GM19468 (cell line): ENCODE results near the gene FBXO8.

Source experiments
- ATAC-seq: cut with Tn5 transposase; IDR thresholded peaks from one replicate; pipeline ENCODE4 v1.9.1; 2021; ENCODE audit warnings: mild to moderate bottlenecking, moderate library complexity, moderate number of reproducible peaks; ENCODE audit not compliant: unreplicated experiment; ENCODE audit errors: extremely low read depth

Gene FBXO8

DNA sequence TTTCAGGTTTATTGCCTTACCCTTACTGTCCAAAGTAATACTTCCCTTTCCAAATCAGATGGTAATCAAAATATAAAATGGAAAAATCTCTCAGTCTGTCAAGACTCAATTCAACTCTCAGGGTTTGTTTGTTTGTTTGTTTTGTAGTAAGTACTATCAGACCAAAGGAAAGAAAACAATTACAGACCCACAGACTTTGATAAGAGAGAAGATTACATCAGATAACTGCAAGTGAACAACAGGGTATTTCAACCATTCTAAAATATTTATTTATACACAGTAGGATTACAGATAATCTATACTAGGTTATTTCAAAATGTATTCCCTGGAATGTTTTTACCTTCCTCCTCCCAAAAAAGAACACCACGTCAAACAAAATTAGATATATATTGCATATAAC is 28.9 kb downstream of the FBXO8 start:
- no peak for ATAC-seq

DNA sequence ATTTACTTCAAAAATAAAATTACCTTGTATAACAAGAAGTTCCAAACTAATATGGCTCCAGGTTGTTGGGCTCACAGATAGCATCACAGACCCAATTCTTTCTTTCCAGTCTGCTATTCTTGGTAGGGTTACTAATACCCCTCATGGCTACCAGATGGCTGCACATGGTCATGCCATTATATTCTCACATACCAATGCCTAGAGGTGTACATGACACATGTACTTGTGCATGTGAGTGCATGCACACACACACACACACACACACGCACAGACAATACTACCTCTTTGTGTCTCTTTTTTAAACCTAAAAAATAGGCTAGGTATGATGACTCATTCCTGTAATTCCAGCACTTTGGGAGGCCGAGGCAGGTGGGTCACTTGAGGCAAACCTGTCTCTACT is 31.1 kb downstream of the FBXO8 start:
- no peak for ATAC-seq

DNA sequence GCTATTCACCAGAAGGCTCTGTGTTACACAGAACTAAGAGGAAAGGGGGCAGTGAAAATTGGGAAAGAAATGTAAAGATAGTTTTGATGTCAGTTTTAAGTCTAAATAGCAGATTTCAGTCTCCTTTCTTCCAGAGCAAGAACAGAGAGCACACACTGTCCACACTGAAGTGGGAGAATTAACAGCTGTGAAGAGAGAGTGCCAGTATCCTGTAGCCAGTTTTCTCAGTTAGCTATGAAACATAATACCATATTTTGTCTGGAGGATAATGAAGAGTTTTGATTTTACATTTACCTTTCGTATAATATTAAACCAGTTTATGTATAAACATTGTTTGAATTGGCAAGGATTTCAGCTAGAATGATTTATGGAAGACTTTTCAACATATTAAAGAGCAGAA is 35.1 kb downstream of the FBXO8 start:
- ATAC-seq: no peak

DNA sequence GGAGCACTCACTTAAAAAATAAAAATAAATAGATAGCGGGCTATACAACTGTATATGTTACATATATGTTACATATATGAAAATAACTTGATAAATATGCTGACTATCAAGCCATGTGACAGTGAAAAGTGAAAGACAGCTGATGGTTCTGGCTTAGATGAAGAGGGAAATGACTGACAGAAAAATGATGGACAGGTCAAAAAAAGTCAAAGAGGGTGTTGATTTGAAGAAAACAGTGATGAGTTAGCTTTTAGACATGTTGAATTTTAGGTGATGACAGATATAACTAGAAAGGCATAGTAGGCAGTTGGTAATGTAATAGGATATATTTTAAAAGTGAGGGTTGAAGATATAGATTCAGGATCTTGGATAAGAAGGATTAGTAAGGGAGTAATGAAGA is 37.8 kb downstream of the FBXO8 start:
- ATAC-seq: no peak

DNA sequence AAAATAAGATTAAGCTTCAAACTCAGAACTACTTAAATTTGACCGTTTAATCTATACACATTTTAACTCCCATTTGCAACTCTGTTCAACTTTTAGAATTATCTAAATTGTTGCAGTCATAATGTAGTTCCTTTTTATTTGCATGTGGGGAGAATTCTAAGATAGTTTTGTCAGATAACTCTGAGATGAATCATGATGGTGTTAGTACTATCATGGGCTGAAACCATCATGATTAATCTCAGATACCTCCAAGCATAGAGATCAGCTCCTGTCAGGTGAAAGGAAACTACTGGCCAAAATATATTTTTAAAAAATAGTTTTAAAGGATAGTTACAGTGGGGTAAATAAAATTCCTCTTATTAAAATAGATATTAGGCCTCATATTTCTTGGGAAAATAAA is 39.0 kb downstream of the FBXO8 start:
- no peak for ATAC-seq

DNA sequence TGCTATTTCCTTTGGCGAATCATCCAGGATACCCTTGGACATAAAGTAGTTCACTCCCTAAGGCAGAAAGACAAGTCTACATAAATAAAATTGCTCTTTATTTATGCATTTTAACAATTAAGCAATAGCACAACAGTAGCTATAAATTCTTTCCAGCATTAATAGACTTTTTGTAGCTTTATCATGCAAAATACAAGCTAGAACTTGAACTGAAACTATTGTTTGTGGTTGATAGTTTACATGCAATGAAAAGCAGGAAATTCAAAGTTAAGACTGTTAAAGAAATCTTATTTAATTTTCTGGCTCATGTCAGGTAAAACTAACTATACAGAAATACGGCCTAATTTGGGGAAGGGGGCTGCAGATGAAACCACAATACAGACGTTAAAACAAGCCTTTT is 42.3 kb downstream of the FBXO8 start:
- no peak for ATAC-seq

DNA sequence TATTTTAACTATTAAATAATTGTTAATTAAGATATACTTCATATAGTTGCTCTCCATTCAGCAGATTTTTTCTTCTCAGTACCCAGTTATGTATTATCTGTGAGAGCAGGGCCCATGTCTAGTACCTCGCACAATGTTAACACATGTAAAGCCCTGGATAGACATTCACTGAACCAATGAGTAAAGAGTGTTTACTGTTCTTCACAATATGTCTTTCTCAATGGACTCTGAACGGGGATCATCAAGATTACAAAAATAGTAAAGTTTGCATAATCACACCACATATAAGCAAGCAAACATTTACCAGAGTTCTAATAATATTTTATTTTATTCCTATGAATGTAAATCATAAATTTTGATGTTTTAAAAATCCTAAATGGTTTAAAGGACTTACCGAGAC is 47.1 kb downstream of the FBXO8 start:
- no peak for ATAC-seq

DNA sequence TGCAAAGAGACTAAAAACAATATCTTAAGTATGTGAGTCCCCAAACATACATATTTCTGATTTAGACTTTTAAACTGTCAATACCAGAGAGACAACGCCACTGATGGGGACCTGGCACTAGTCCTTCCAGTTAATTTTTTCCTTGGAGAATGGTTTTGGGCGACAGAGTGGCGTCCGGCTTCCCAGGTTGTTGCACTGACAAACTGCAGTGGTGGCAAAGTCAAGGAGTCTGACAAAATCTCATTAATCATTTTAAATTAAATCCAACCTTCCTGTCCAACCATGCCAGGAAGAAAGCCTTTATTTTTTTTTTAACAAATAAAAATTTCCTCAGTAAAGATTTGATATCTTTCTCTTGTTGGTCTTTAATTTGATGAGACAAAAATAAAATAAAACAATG is 52.8 kb downstream of the FBXO8 start:
- no peak for ATAC-seq

DNA sequence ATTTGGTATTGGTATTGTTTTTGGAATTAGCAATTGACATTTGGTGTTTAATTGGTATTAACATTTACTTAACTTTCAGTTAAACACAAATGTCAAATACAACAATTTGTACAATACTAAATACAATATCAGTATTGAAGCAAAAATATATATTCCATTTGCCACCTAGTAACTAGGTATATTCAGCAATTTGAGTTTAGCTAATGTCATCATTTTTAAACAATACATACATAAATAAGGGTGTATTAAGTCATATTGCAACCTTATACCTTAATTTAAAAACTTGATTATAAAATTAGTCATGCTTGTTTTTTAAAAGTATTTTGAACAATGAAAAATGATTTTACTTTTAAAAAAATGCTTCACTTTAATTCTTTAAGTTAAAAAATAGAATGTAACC is 53.3 kb downstream of the FBXO8 start:
- no peak for ATAC-seq

DNA sequence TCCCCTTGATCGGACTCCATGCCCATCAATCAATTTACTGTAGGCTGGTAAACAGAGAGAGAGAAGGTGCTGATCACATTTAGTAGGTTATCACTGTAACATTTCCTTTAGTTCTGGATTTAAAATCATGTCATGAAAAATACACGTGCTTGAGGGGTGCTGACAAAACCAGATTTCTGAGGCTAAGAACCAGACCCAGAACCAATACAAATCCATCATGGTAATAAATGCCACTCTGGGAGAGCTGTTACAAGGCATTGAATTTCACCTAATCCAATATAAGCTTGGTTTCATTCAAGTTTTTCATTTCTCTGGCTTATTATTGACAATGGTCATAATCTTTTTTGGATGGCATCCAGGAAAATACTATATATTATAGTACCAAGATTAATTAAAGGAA is 54.5 kb downstream of the FBXO8 start:
- ATAC-seq: no peak

DNA sequence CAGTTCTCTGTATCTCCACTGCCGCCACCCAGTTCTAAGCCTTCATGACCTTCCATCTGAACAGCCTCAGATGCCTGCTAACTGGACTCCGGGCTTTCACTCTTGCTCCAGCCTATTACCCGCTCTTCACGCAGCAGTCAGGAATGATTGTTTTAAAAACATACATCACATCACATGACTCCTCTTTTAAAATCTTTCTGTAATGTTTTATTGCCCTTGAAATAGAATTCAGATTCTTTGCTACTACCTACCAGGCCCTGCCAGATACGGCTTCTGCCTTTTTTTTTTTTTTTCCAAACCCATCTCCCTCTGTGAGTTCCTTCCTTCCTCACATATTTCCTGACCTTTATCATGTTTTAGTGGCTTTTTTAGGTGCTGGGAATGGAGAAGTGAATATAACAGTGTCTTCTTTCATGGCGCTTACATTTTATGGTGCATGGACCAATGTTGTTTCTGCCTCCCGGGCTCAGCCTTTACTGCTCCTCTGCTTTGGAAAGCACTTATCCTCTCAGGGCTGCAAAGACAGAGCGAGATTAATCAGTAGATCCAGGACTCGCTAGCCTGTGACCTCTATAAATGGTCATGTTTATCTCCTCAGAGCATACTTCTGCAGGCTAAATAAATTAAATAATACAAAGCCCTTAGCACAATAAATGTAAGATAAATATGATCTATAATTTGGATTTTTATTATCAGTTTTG is 58.0 kb downstream of the FBXO8 start:
- no peak for ATAC-seq

DNA sequence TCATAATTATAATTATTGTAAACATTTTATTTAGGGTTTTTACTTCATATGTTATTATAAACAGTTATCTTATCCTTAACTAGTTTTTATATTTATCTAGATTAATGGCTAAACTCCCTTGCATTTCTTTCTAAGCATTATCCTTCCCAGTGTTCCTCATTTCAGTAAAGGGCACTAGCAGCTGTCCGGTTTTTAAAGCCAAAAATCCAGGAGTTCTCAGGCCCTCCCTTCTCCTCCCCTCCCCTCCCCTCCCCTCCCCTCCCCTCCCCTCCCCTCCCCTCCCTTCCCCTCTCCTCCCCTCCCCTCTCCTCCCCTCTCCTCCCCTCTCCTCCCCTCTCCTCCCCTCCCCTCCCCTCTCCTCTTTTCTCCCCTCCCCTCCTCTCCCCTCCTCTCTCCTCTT is 58.9 kb downstream of the FBXO8 start:
- no peak for ATAC-seq

DNA sequence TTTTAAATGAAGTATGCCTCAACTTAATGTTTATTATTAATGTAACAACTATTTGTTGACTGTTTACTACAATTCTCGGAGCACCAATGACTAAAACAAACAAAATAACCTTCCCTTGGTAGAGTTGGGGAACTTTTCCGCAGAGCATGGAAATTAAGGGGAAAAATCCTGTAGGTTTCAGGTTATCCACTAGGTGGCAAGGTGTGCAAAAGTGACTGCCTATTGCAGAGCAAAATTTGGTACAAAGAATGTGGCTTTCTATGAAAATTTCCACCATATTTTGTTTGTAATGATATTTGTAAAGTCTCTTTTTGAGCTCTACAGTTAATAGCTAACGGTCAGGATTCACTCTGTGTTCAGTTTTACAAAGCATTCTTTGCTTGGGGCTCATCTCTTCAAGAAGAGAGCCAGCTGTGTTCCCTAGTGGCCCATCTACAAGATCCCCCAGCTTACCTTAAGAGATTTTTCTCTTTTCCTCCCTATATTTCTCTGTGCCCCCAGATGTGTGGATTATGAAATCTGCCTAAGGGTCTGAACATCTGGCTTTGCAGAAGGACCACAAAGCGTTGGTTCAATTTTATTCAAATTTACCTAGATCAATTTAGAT is 61.1 kb downstream of the FBXO8 start:
- peak; percentile 38 for ATAC-seq

DNA sequence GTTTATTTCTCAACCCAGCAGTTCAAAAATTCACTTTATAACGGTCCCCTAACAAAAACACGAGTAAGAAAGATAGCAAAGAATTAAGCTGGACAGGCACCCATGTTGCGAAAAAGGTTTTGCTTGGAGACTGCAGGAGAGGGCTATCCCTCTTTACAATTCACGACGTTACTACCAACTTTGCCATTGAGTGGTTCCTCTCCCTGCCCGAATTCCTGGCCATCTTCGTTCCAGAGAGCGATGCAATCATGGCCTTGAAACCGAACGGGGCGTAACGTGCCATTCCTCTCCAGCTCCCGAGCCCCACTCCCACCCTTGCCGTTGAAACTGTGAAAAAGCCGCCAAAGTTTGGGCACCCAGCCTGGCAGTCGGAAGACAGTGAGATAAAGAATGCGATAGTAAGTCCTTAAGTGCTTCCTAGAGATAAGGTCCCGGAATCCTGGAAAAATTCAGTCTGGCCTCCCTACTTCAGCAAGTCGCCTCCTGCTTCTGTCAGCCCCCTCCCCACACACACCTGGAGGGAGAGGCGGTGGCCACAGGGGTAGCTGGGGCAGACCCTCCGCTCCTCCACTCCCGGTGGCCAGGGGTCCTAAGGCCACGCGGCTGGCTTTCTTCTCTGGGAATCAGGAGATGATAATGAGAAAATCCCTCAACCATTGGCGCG is 65.2 kb downstream of the FBXO8 start:
- no peak for ATAC-seq

DNA sequence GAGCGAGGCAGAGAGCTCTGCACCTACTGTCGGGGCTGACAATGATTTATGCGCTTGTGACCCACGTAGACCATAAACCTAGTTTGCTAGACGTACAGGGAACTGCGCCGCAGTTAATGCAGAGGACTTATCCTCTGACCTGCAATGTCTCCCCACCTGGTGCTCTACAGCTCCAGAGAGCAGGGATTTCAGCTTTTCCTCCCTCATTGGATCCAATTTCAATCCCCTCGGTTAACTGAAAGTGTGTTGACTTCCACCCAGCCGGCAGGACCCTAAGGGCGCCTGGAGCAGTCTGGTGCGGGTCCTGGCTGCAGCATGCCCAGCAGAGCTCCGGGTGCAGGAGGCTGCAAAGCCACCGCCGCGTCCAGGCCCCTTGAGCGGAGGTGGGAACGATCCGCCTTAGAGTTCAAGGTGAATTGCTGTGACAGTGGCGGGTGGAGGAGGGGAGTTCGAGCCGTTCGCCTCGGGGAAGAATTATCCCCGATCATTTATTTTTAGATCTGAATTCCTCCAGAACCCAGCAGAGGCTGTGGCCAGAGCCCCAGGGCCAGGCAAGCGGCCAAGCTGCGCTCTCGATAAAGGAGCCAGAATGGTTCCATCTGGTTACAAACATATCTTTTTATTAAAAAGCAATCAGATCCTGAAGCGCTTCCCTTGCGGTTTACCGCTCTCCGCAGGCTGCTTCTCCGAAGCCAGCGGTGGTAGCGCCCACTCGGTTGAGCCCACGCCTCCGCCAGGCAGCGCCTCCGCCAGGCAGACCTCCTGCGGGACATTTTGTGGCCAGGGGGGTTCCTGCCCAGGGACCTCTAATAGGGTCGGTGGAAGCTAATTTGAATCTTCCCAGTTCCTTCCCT is 66.0 kb downstream of the FBXO8 start:
- ATAC-seq: no peak

DNA sequence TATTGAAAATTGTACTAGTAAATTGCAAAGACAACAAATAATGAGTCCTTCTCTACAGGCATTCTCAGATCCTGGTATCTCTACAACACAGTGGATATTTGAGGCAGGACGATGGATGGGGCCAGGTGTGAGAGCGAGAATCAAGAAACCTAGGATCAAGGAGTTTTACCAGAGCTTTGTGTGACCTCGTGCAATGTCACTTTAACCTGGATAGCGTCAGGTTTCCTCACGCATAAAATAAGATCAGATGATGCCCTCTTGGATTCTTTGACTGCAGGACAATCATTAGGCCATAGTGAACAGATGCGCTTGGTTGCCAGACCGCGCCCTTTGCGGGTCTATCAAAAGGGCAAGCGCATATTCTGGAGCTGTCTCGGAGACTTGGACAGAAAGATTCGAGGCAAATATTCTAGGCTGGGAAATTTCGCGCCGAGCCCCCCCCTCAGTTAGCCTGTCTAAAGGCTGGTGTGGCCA is 66.6 kb downstream of the FBXO8 start:
- ATAC-seq: no peak

DNA sequence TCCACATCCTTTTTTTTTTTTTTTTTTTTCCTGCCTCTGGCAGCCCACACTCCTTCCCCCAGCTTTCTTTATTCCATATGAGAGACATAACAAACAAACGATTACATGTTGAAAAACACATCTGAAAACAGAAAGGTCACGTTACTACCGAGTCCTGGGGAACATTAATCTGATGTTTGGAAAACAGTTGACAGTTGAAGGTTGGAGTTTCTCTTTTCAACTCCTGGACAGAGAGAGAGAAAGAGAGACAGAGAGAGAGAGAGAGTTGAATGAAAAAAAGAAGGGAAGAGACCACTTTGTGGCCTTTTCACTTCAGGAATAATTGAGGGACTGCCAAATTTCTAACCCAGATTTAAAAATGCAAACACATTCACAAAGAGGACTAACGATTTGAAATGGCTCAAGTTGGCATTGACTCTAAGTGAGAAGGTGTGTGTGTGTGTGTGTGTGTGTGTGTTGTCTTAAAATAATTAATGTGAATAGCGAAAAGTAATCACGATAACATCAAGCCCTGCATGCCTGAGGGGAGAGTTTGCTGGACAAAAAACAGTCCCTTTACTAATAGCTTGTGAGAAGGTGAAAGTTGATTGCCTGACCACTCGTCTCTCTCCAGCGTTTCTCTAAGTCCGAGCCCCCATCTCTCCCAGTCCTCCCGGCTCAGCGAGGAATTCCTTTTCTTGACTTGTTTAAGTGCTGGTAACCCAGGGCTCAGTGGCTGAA is 67.3 kb downstream of the FBXO8 start:
- ATAC-seq: no peak

DNA sequence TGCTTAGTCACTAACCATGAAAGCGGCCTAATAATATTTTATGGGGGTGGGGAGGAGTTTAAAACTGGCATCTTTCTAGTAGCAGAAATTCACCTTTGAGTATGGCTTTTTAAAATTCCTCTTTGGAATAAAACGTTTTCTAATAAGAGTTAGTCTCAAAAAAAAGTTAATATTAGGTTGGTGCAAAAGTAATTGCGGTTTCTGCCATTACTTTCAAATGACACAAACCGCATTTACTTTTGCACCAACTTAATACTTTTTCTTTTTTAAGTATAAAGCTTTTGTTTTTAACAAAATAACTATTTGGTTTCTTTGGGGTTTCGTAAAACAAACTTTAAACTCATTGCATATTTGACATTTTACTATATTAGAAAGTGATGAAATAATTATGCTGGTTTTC is 68.4 kb downstream of the FBXO8 start:
- ATAC-seq: no peak

DNA sequence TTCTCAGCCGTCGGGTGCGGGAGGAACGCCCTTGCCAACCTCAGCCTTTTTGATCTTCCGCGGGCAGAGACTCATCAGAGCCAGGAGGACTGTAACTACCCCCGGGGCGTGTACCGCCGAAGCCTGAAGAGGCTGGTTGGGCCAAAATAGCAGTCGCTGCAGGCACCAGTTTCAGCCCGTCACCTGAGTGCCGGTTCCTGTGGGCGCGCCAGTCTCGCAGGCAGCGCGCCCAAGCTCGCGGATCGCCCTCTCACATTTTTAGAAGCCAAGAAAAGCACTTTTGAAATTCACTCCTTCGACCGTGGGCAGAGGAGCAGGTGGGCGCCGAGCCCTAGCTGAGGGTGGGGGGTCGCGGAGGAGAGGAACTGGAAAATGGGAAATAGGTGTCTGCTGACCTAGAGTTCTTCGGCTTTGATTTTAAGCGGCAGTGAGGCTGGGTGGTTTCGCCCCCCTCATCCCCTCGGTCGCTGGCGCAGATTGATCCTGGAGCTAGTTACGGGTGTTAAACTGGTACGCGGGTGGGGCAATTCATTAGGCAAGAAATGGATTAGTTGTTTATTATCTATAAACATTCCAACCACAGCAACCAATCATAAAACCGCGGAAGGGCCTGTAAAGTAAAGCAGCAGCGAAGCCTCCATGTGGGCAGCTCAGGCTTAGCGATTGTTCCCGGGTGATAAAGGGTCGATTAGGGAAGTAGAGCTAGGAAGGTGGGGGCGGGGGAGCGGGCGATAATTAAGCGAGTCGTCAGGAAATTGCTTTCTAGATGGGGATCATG is 69.2 kb downstream of the FBXO8 start:
- ATAC-seq: no peak
